ENCODE data around the gene MUCL1.

DNA sequence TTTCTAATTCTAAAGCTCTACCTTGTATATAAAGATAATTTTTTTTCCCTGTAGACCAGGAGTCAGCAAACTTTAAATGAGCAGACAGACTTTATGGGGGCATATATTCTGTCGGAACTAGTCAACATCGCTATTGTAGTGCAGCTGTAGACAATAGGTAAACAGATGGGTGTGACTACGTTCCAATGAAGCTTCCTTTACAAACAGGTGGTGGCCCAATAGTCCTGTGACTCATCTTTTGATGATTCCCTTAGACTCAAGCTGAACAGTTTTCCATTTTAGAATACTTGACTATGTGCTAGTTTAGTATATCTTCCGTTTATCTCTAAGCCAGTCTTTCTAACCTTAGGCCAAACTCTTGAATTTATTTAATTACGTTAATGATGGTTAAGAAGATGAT, 16.3 kb downstream of the MUCL1 start:
- TF ChIP-seq, protein P1, sequence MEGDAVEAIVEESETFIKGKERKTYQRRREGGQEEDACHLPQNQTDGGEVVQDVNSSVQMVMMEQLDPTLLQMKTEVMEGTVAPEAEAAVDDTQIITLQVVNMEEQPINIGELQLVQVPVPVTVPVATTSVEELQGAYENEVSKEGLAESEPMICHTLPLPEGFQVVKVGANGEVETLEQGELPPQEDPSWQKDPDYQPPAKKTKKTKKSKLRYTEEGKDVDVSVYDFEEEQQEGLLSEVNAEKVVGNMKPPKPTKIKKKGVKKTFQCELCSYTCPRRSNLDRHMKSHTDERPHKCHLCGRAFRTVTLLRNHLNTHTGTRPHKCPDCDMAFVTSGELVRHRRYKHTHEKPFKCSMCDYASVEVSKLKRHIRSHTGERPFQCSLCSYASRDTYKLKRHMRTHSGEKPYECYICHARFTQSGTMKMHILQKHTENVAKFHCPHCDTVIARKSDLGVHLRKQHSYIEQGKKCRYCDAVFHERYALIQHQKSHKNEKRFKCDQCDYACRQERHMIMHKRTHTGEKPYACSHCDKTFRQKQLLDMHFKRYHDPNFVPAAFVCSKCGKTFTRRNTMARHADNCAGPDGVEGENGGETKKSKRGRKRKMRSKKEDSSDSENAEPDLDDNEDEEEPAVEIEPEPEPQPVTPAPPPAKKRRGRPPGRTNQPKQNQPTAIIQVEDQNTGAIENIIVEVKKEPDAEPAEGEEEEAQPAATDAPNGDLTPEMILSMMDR (IDR thresholded peaks at IDR 0.05): no peak
- TF ChIP-seq POLR2A (IDR thresholded peaks at IDR 0.05) (no peak), EP300 (IDR thresholded peaks at IDR 0.05) (no peak), POLR2AphosphoS5 (IDR thresholded peaks at IDR 0.05) (no peak)

All from upper lobe of left lung (tissue), 4 donors.